Retinal pigment epithelial cell (primary cell): ENCODE results near the gene MCF2L.

Experiments used
- DNase-seq: peaks from one replicate; pipeline ENCODE4 v3.0.0-alpha.2; 2010; ENCODE audit warnings: low read depth
- H3K4me3 ChIP-seq: 2 replicates; pipeline ENCODE4 v1.5.1; 2011; ENCODE audit warnings: mild to moderate bottlenecking, low read length, control low read depth, moderate library complexity
- CTCF ChIP-seq: conservative IDR thresholded peaks from 2 replicates; pipeline ENCODE4 v1.5.1; 2011; ENCODE audit warnings: low read depth, low read length, control low read depth, inconsistent platforms

Gene MCF2L

GRCh38 chr13:112960706-112961105 lies 8.3 kb upstream of the MCF2L start:
- TF ChIP-seq CTCF: no peak
- no peak for DNase-seq
- H3K4me3 ChIP-seq: no peak overlapping the region

GRCh38 chr13:112961457-112962369 lies 7.3 kb upstream of the MCF2L start:
- TF ChIP-seq CTCF: no peak
- no peak overlapping the region for H3K4me3 ChIP-seq
- no peak for DNase-seq

GRCh38 chr13:112962396-112962795 lies 6.6 kb upstream of the MCF2L start:
- no peak for TF ChIP-seq CTCF
- no peak for DNase-seq

GRCh38 chr13:112962911-112963625 lies 5.9 kb upstream of the MCF2L start:
- DNase-seq: no peak
- H3K4me3 ChIP-seq: no peak overlapping the region
- no peak for TF ChIP-seq CTCF

More at GRCh38 chr13:112962396-112962795, 6.6 kb upstream of the MCF2L start:
- H3K4me3 ChIP-seq: no peak overlapping the region

GRCh38 chr13:112963641-112964040 lies 5.4 kb upstream of the MCF2L start:
- H3K4me3 ChIP-seq: no peak overlapping the region
- no peak for TF ChIP-seq CTCF
- DNase-seq: no peak

- no peak for TF ChIP-seq CTCF
- H3K4me3 ChIP-seq: no peak overlapping the region
- DNase-seq: no peak
These were observed 4.0 kb upstream of the MCF2L start for GRCh38 chr13:112964971-112965492.
